ENCODE measurements around the gene DNM3. TPM values are rescaled to one million over a fixed set of nuclear protein-coding genes. Genes with fewer than 3 reads are reported as not detected.

DNM3 gene
- total RNA-seq, 1 donor from 2014 or later: 1.1 TPM

GRCh38 chr1:172180501-172181285 is 339.4 kb downstream of the DNM3 start:
- Histone ChIP-seq H3F3A (ENCODE audit: low read depth) (no peaks in the 10 kb centered on the region), H3K27ac (no peak overlapping the region), H3K9ac (no peak overlapping the region), H3K4me3 (no peak overlapping the region), H3K4me2 (no peak overlapping the region), H4K20me1 (ENCODE audit: low read depth) (no peaks in the 10 kb centered on the region), H3K27me3 (no peaks in the 10 kb centered on the region), H2AFZ (replicated peaks) (no peak overlapping the region), H3K79me2 (ENCODE audit: low read depth) (no peaks in the 10 kb centered on the region), H3K4me1 (peaks cover 10% of the 10 kb centered on the region), H3K36me3 (no peaks in the 10 kb centered on the region), H3K9me3 (ENCODE audit: low read depth) (no peaks in the 10 kb centered on the region)
- Mint-ChIP-seq H3K9me3 (no peaks in the 10 kb centered on the region), H3K4me1 (peaks cover 7% of the 10 kb centered on the region), H3K4me3 (no peak overlapping the region), H3K27me3 (ENCODE audit: insufficient read depth, low read depth) (no peaks in the 10 kb centered on the region), H3K36me3 (no peaks in the 10 kb centered on the region), H3K27ac (no peak overlapping the region)
- DNase-seq (ENCODE audit: low spot score): no peak
- TF ChIP-seq EZH2 (IDR thresholded peaks at IDR 0.05) (no peak), CTCF (IDR thresholded peaks at IDR 0.05) (no peak), EZH2phosphoT487 (IDR thresholded peaks at IDR 0.05) (no peak)

DNA sequence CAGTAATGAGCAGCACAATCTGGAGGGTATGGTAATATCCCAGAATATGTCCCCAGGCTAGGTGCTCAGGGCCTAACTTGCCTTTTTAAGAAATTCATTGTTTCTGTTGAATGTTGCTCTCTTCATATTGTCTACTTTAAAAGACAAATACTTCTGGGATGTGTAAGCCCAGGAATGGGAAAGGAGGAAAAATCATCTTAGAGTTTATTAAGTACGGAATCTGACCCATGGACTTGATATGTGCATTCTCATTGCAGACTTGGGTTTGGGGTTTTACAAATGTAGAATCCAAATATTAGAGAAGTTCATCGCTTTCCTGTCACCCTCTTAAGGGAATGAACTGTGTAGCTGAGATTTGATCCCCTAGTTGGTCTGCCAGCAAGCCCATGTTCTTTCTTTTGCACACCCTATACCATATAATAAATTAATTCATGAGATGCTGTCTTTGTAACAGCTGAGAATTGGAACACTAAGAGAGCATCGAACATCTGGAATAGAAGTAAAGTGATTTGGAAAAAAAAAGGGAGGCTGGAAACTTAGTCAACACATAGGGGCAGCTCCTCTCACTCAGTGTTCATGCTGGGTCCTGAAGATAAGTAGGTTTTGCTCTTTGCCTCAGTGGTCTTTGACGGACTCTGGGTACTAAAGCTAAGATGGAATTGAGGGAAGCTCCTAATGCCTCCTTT is 343.4 kb downstream of the DNM3 start:
- Histone ChIP-seq H2AFZ (replicated peaks) (peak overlapping the region; percentile 59), H3K36me3 (no peaks in the 10 kb centered on the region), H3F3A (ENCODE audit: low read depth) (no peaks in the 10 kb centered on the region), H3K4me2 (no peak overlapping the region), H3K9ac (no peak overlapping the region), H3K27me3 (no peaks in the 10 kb centered on the region), H3K27ac (no peak overlapping the region), H3K4me1 (peaks cover 10% of the 10 kb centered on the region), H4K20me1 (ENCODE audit: low read depth) (no peaks in the 10 kb centered on the region), H3K79me2 (ENCODE audit: low read depth) (no peaks in the 10 kb centered on the region), H3K4me3 (no peak overlapping the region), H3K9me3 (ENCODE audit: low read depth) (no peaks in the 10 kb centered on the region)
- H3K9me3 Mint-ChIP-seq: no peaks in the 10 kb centered on the region
- no peaks in the 10 kb centered on the region for H3K36me3 Mint-ChIP-seq
- TF ChIP-seq EZH2 (IDR thresholded peaks at IDR 0.05) (no peak), EZH2phosphoT487 (IDR thresholded peaks at IDR 0.05) (no peak), CTCF (IDR thresholded peaks at IDR 0.05) (no peak)
- peaks cover 7% of the 10 kb centered on the region for H3K4me1 Mint-ChIP-seq
- no peak overlapping the region for H3K27ac Mint-ChIP-seq
- no peak overlapping the region for H3K4me3 Mint-ChIP-seq
- H3K27me3 Mint-ChIP-seq (ENCODE audit: insufficient read depth, low read depth): peaks cover 2% of the 10 kb centered on the region
- DNase-seq (ENCODE audit: low spot score): no peak

DNA sequence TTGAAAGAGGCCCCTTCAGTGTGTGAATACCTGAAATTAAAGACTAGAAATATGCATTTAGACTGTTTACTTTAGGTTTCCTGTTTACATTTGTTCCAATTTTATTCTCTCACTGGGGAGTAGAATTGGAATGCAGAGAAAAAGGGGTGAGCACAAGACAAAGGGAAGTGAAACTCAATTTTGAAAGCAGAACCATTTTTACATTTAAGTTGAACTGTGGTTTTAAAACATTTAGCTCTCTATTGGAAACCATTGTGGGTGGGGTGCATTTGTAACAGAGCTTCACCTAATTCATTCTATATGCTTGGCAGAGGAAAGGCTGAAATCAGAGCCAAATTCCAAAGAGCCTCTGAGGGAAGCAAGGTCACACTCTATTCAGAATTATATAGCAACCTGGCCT is 343.9 kb downstream of the DNM3 start:
- Histone ChIP-seq H3K36me3 (no peaks in the 10 kb centered on the region), H3K9ac (no peak overlapping the region), H3K9me3 (ENCODE audit: low read depth) (no peaks in the 10 kb centered on the region), H3K4me2 (no peak overlapping the region), H3K27ac (no peak overlapping the region), H3K27me3 (no peaks in the 10 kb centered on the region), H3K4me3 (no peak overlapping the region), H3F3A (ENCODE audit: low read depth) (no peaks in the 10 kb centered on the region), H2AFZ (replicated peaks) (peak overlapping the region; percentile 59), H4K20me1 (ENCODE audit: low read depth) (no peaks in the 10 kb centered on the region), H3K79me2 (ENCODE audit: low read depth) (no peaks in the 10 kb centered on the region), H3K4me1 (peaks cover 10% of the 10 kb centered on the region)
- TF ChIP-seq EZH2phosphoT487 (IDR thresholded peaks at IDR 0.05): no peak
- TF ChIP-seq EZH2 (IDR thresholded peaks at IDR 0.05): no peak
- no peak for TF ChIP-seq CTCF (IDR thresholded peaks at IDR 0.05)
- H3K27me3 Mint-ChIP-seq (ENCODE audit: insufficient read depth, low read depth): peaks cover 4% of the 10 kb centered on the region
- DNase-seq (ENCODE audit: low spot score): no peak
- H3K27ac Mint-ChIP-seq: no peak overlapping the region
- H3K4me1 Mint-ChIP-seq: peaks cover 7% of the 10 kb centered on the region
- H3K4me3 Mint-ChIP-seq: no peak overlapping the region
- no peaks in the 10 kb centered on the region for H3K36me3 Mint-ChIP-seq
- H3K9me3 Mint-ChIP-seq: no peaks in the 10 kb centered on the region

All from neural progenitor cell (in vitro differentiated cells).